A549 (cell line): ENCODE data around the gene FXN. TPM values are rescaled to one million over a fixed set of nuclear protein-coding genes. Genes with fewer than 3 reads are reported as not detected.

ENCODE experiments used
- ATAC-seq, 2 experiments: fragments of 200-7000 bp in 1 of 2; fragments of >200 bp in 1 of 2; cut with Nextera tagmentation in 1 of 2; cut with Tn5 transposase in 1 of 2; 3 replicates each; pipeline versions ENCODE4 v1.8.0 to v1.9.1; 2018 to 2020; ENCODE audit warnings: mild to moderate bottlenecking in 1 of 2, moderate library complexity in 1 of 2
- CTCF ChIA-PET: fragments of 300-600 bp; sonication (Branson Sonifier 250); formaldehyde crosslinking; extraction: SDS; loops from one replicate; lab custom pipeline; 2021; ENCODE audit warnings: antibody characterized with exemption, inconsistent platforms; lab: Yijun Ruan, JAX
- POLR2A ChIA-PET: fragments of 350-600 bp; formaldehyde crosslinking; extraction: SDS; loops from one replicate; lab custom pipeline; 2021; ENCODE audit warnings: antibody characterized with exemption, inconsistent platforms; lab: Yijun Ruan, JAX
- DNase-seq, 2 experiments: peaks; one replicate each; pipeline versions ENCODE4 v3.0.0 to v3.0.0-alpha.2; 2011 to 2016; ENCODE audit warnings: low read depth in 1 of 2, low spot score in 1 of 2
- FAIRE-seq: peaks from 2 replicates; lab custom pipeline; 2011; peaks lifted over from hg19 to GRCh38; lab: Jason Lieb, UNC
- H3K27ac ChIP-seq, 2 experiments: fragments of >200 bp; sonication (Bioruptor Twin); formaldehyde crosslinking; 3 replicates each; pipeline ENCODE4 v1.5.1; 2016 to 2017
- H3K4me1 ChIP-seq: fragments of >200 bp; sonication (Bioruptor Twin); formaldehyde crosslinking; 3 replicates; pipeline ENCODE4 v1.6.1; 2016
- H3K4me2 ChIP-seq: fragments of >200 bp; sonication (Bioruptor Twin); formaldehyde crosslinking; 3 replicates; pipeline ENCODE4 v1.6.1; 2016
- H3K4me3 ChIP-seq: fragments of >200 bp; sonication (Bioruptor Twin); formaldehyde crosslinking; 3 replicates; pipeline ENCODE4 v1.5.1; 2016
- H3K9me3 ChIP-seq: fragments of >200 bp; sonication (Bioruptor Twin); formaldehyde crosslinking; 3 replicates; pipeline ENCODE4 v1.6.1; 2016
- BHLHE40 ChIP-seq: IDR thresholded peaks from 2 replicates; pipeline ENCODE4 v1.6.1; 2012; ENCODE audit warnings: low read depth, low read length, inconsistent platforms
- CBX2 ChIP-seq: fragments of 200-600 bp; sonication (generic); IDR thresholded peaks from 2 replicates; pipeline ENCODE4 v1.6.1; 2016; ENCODE audit warnings: low read depth, mild to moderate bottlenecking, borderline replicate concordance
- CBX8 ChIP-seq: fragments of 200-600 bp; sonication (generic); IDR thresholded peaks from 2 replicates; pipeline ENCODE4 v1.6.1; 2016
- E2F6 ChIP-seq: IDR thresholded peaks from 2 replicates; pipeline ENCODE4 v1.6.1; 2012; ENCODE audit warnings: low read depth, borderline replicate concordance
- EHF ChIP-seq: fragments of 250-450 bp; sonication (Bioruptor Pico); IDR thresholded peaks from 2 replicates; pipeline ENCODE4 v1.5.0; 2020; ENCODE audit warnings: mild to moderate bottlenecking
- EP300 ChIP-seq, 2 experiments: fragments of >200 bp; sonication (Bioruptor Twin); formaldehyde crosslinking; IDR thresholded peaks; 2 replicates in 1 of 2; 3 replicates in 1 of 2; pipeline ENCODE4 v1.6.1; 2016 to 2017
- ESRRA ChIP-seq: fragments of 150-350 bp; IDR thresholded peaks from 2 replicates; pipeline ENCODE4 v1.6.1; 2014; ENCODE audit warnings: mild to moderate bottlenecking, low read length, borderline replicate concordance
- FOSB ChIP-seq: fragments of 250-450 bp; sonication (Bioruptor Pico); IDR thresholded peaks from 2 replicates; pipeline ENCODE4 v1.5.0; 2020; ENCODE audit warnings: mild to moderate bottlenecking, moderate library complexity
- HEYL ChIP-seq: fragments of 250-450 bp; sonication (Bioruptor Pico); IDR thresholded peaks from 2 replicates; pipeline ENCODE4 v1.8.0; 2021; ENCODE audit warnings: mild to moderate bottlenecking, moderate library complexity
- HOXB13 ChIP-seq: fragments of 250-450 bp; sonication (Bioruptor Pico); IDR thresholded peaks from 2 replicates; pipeline ENCODE4 v1.5.0; 2020; ENCODE audit warnings: low read depth, mild to moderate bottlenecking, moderate library complexity
- JUNB ChIP-seq: fragments of >200 bp; sonication (Bioruptor Twin); formaldehyde crosslinking; IDR thresholded peaks from 2 replicates; pipeline ENCODE4 v1.6.1; 2016
- KDM1A ChIP-seq: fragments of 200-600 bp; sonication (generic); IDR thresholded peaks from 2 replicates; pipeline ENCODE4 v1.6.1; 2016; ENCODE audit warnings: low read depth, mild to moderate bottlenecking
- KDM5A ChIP-seq: fragments of 200-600 bp; sonication (generic); IDR thresholded peaks from 2 replicates; pipeline ENCODE4 v1.6.1; 2016; ENCODE audit warnings: antibody characterized with exemption, mild to moderate bottlenecking
- MAFK ChIP-seq: fragments of 450-650 bp; IDR thresholded peaks from 2 replicates; pipeline ENCODE4 v1.6.1; 2014; ENCODE audit not compliant: partially characterized antibody
- MAX ChIP-seq: IDR thresholded peaks from 2 replicates; pipeline ENCODE4 v1.6.1; 2012
- NR3C1 ChIP-seq: fragments of >200 bp; sonication (Bioruptor Twin); formaldehyde crosslinking; IDR thresholded peaks from 3 replicates; pipeline ENCODE4 v1.6.1; 2017
- PBX3 ChIP-seq: IDR thresholded peaks from 2 replicates; pipeline ENCODE4 v1.6.1; 2012
- POLR2AphosphoS2 ChIP-seq: conservative IDR thresholded peaks from 2 replicates; pipeline ENCODE4 v1.6.1; 2012; ENCODE audit warnings: low read length, improper control_type of control experiment, inconsistent platforms
- RAD21 ChIP-seq, 2 experiments: fragments of >200 bp in 1 of 2; sonication (Bioruptor Twin) in 1 of 2; formaldehyde crosslinking in 1 of 2; IDR thresholded peaks in 1 of 2; conservative IDR thresholded peaks in 1 of 2; 2 replicates in 1 of 2; 3 replicates in 1 of 2; pipeline ENCODE4 v1.6.1; 2012 to 2018; ENCODE audit warnings: inconsistent platforms in 1 of 2
- ZC3H11A ChIP-seq: fragments of 450-650 bp; IDR thresholded peaks from 2 replicates; pipeline ENCODE4 v1.6.1; 2014; ENCODE audit warnings: antibody characterized with exemption, mild to moderate bottlenecking
- WGBS: methylation state at CpG from one replicate; pipeline ENCODE4 v1.1.6; 2017; ENCODE audit errors: missing lambda C conversion rate; 5-methylcytosine and 5-hydroxymethylcytosine counted together
- polyA plus RNA-seq, 4 experiments: library from polyadenylated mRNA; depleted of rRNA in 3 of 4; stranded (reverse); fragments of >200 nt; fragmentation: RNase III in 1 of 4; extraction: RNeasy Plus Mini Kit Qiagen cat#74134 plus additional on column Dnase treatment in 1 of 4; gene quantifications; 2 replicates in 3 of 4; 3 replicates in 1 of 4; pipeline ENCODE4 v1.2.3, GENCODE V29; 2011 to 2017
- TF ChIP-seq, protein P1 (sequence below): fragments of >200 bp; sonication (Bioruptor Twin); formaldehyde crosslinking; IDR thresholded peaks from 3 replicates; pipeline ENCODE4 v1.5.1; 2016
- TF ChIP-seq, protein P2 (sequence below): fragments of >200 bp; sonication (Bioruptor Twin); formaldehyde crosslinking; IDR thresholded peaks from 2 replicates; pipeline ENCODE4 v1.6.1; 2016
- TF ChIP-seq, protein P3 (sequence below): fragments of 450-650 bp; IDR thresholded peaks from 2 replicates; pipeline ENCODE4 v1.6.1; 2014; ENCODE audit warnings: antibody characterized with exemption

The FXN gene
- polyA plus RNA-seq, 2 of the 4 experiments (the other 2 are of a cell fraction), result 22.5 to 26.0 TPM

- no peak for TF ChIP-seq FOSB (CRISPR knock-in tag)
- TF ChIP-seq EHF (CRISPR knock-in tag), result no peak
- TF ChIP-seq, protein P1, sequence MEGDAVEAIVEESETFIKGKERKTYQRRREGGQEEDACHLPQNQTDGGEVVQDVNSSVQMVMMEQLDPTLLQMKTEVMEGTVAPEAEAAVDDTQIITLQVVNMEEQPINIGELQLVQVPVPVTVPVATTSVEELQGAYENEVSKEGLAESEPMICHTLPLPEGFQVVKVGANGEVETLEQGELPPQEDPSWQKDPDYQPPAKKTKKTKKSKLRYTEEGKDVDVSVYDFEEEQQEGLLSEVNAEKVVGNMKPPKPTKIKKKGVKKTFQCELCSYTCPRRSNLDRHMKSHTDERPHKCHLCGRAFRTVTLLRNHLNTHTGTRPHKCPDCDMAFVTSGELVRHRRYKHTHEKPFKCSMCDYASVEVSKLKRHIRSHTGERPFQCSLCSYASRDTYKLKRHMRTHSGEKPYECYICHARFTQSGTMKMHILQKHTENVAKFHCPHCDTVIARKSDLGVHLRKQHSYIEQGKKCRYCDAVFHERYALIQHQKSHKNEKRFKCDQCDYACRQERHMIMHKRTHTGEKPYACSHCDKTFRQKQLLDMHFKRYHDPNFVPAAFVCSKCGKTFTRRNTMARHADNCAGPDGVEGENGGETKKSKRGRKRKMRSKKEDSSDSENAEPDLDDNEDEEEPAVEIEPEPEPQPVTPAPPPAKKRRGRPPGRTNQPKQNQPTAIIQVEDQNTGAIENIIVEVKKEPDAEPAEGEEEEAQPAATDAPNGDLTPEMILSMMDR, result no peak
- TF ChIP-seq RAD21 (conservative IDR thresholded peaks at IDR 0.05 in 1 of 2, IDR thresholded peaks at IDR 0.05 in 1 of 2), result no peak
- no peak for TF ChIP-seq KDM1A
- no peak for TF ChIP-seq NR3C1
Measured at GRCh38 chr9:69089491-69089890, 53.9 kb downstream of the FXN start (continued).

GRCh38 chr9:69090140-69090750 is 54.7 kb downstream of the FXN start:
- no peaks in the 10 kb centered on the region for H3K9me3 ChIP-seq
- WGBS, result 51% methylated on average over 4 of the region's 4 CpGs
- H3K4me1 ChIP-seq, result no peaks in the 10 kb centered on the region
- no peak overlapping the region for H3K4me3 ChIP-seq
- FAIRE-seq (no peak), DNase-seq (no peak), ATAC-seq (no peak)
- CTCF ChIA-PET, result interaction anchor here (0.7 to 1.0 kb wide), 2 partner anchors 54 to 386 kb away, joined by 3 read pairs; no protein-coding TSS in a partner anchor
- no peak overlapping the region for H3K27ac ChIP-seq
- H3K4me2 ChIP-seq, result no peak overlapping the region
- POLR2A ChIA-PET, result no interaction called here
- TF ChIP-seq HEYL, result no peak
- TF ChIP-seq E2F6, result no peak
- no peak for TF ChIP-seq POLR2AphosphoS2
- no peak for TF ChIP-seq BHLHE40
- no peak for TF ChIP-seq KDM5A
- no peak for TF ChIP-seq CBX8
- TF ChIP-seq HOXB13 (CRISPR knock-in tag), result no peak
- no peak for TF ChIP-seq CBX2
- no peak for TF ChIP-seq PBX3
- TF ChIP-seq, protein P2, sequence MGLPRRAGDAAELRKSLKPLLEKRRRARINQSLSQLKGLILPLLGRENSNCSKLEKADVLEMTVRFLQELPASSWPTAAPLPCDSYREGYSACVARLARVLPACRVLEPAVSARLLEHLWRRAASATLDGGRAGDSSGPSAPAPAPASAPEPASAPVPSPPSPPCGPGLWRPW, result no peak
- no peak for TF ChIP-seq MAX
- no peak for TF ChIP-seq FOSB (CRISPR knock-in tag)
- TF ChIP-seq EP300 (IDR thresholded peaks at IDR 0.05), result no peak
- TF ChIP-seq NR3C1, result no peak
- no peak for TF ChIP-seq ZC3H11A
- no peak for TF ChIP-seq ESRRA
- TF ChIP-seq, protein P3, sequence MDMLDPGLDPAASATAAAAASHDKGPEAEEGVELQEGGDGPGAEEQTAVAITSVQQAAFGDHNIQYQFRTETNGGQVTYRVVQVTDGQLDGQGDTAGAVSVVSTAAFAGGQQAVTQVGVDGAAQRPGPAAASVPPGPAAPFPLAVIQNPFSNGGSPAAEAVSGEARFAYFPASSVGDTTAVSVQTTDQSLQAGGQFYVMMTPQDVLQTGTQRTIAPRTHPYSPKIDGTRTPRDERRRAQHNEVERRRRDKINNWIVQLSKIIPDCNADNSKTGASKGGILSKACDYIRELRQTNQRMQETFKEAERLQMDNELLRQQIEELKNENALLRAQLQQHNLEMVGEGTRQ, result no peak
- no peak for TF ChIP-seq MAFK
- TF ChIP-seq JUNB, result no peak
